ENCODE measurements around the gene TBCD. TPM values are rescaled to one million over a fixed set of nuclear protein-coding genes. Genes with fewer than 3 reads are reported as not detected.
A peak's percentile ranks its signal among the peaks of the same experiment; 100 is the strongest.

Gene TBCD
- total and polyA plus RNA-seq, 12 donors: 25.6 to 240 (median 66.2) TPM

DNA sequence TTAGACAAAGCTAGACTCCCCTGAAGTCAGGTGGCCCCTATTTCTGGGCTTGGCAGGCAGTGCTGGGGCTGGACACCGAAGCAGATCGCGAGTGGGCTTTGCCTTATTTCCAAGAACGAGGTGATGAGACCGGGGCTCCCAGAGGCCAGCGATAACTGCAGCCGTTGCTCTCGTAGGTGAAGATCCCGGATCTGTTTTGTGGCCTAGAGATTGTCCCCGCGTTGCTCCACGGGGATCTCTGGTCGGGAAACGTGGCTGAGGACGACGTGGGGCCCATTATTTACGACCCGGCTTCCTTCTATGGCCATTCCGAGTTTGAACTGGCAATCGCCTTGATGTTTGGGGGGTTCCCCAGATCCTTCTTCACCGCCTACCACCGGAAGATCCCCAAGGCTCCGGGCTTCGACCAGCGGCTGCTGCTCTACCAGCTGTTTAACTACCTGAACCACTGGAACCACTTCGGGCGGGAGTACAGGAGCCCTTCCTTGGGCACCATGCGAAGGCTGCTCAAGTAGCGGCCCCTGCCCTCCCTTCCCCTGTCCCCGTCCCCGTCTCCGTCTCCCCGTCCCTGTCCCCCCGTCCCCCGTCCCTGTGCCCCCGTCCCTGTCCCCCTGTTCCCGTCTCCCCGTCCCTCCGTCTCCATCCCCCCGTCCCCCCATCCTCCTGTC lies 1.5 kb upstream of the TBCD start:
- intact Hi-C loops (cut with DNase I): loop anchor here in 1 of 2 donors (10.0 kb wide), 1 partner anchor 106 kb away; the partner anchor contains the start of gene WDR45B

GRCh38 chr17:82751171-82751570 lies 694 bp upstream of the TBCD start:
- Histone ChIP-seq H3K36me3 (replicated peaks in 1 of 2) (peaks cover 0 to 3% of the 10 kb centered on the region in 2 donors), H3K27me3 (no peaks in the 10 kb centered on the region), H3K27ac (peak overlapping the region in 4 of 5 donors; percentile 61 to 92 (median 81)), H3K9me3 (replicated peaks in 1 of 3) (no peaks in the 10 kb centered on the region), H3K4me1 (replicated peaks in 1 of 2) (peaks cover 8 to 10% of the 10 kb centered on the region in 2 donors), H3K4me3 (peak overlapping the region in 2 of 4 donors; percentile 36 to 92)
- intact Hi-C loops (cut with DNase I): loop anchor here in 1 of 2 donors (10.0 kb wide), 1 partner anchor 106 kb away; the partner anchor contains the start of gene WDR45B
- WGBS, 4 donors: 0 to 1% methylated on average over 54 to 56 of the region's 56 CpGs; no CpG with 5 or more reads in 2 of the 4 donors
- TF ChIP-seq, protein P1, sequence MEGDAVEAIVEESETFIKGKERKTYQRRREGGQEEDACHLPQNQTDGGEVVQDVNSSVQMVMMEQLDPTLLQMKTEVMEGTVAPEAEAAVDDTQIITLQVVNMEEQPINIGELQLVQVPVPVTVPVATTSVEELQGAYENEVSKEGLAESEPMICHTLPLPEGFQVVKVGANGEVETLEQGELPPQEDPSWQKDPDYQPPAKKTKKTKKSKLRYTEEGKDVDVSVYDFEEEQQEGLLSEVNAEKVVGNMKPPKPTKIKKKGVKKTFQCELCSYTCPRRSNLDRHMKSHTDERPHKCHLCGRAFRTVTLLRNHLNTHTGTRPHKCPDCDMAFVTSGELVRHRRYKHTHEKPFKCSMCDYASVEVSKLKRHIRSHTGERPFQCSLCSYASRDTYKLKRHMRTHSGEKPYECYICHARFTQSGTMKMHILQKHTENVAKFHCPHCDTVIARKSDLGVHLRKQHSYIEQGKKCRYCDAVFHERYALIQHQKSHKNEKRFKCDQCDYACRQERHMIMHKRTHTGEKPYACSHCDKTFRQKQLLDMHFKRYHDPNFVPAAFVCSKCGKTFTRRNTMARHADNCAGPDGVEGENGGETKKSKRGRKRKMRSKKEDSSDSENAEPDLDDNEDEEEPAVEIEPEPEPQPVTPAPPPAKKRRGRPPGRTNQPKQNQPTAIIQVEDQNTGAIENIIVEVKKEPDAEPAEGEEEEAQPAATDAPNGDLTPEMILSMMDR (IDR thresholded peaks at IDR 0.05): peak in 1 of 6 experiments; percentile 21
- TF ChIP-seq POLR2A (IDR thresholded peaks at IDR 0.05): peak; percentile 21 to 25
- DNase-seq: peak in 4 of 7 donors; percentile 41 to 67 (median 62)

More for the DNA sequence above, 1.5 kb upstream of the TBCD start:
- 68 to 87% (median 80%) methylated on average over 24 to 40 of the region's 40 CpGs for WGBS, 4 donors
- Histone ChIP-seq H3K9me3 (replicated peaks in 1 of 3) (no peaks in the 10 kb centered on the region), H3K4me3 (no peak overlapping the region), H3K27ac (no peak overlapping the region), H3K4me1 (replicated peaks in 1 of 2) (peaks cover 8 to 10% of the 10 kb centered on the region in 2 donors), H3K27me3 (no peaks in the 10 kb centered on the region), H3K36me3 (replicated peaks in 1 of 2) (peaks cover 0 to 3% of the 10 kb centered on the region in 2 donors)
- no peak for TF ChIP-seq POLR2A (IDR thresholded peaks at IDR 0.05)
- TF ChIP-seq, protein P1 (IDR thresholded peaks at IDR 0.05): no peak
- DNase-seq: no peak

DNA sequence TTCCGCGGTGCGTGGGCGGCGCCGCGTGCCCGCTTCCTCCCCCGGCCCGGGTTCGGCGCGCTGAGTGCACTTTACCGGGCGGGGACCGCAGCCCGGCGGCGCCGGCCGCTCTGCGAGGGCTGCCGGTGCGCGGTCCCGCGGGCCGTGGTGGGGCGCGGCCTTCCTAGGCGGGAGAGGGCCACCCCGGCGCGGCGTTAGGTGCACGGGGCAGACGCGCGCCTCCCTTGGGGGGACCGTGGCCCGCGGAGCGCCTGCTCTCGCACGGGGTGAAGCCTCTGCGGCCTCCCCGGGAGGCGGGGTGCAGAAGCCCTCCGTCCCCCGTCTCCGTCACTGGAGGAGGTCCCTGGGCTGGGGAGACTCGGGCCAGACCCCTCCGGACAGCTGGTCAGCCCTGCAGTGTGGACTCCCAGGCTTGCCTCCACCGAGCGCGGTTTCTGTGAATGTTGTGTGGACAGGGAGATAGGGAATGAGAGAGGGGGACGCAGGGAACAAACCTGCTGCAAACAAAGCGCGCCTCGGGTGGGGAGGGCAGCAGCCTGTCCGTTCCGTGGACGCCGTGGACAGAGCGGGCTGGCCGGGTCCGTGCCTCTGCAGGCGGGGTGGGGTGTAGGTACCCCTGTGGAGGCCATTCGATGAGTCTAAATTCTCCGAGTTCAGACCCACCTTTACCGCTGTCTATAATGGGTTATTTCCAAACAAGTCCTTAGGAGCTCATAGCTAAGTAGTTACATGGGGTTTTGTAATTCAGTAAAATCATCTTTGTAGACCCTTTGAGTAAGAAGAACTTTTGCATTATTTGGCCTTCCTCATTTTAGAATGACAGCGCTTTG lies 721 bp downstream of the TBCD start:
- 1 to 2% (median 2%) methylated on average over 18 to 72 of the region's 72 CpGs for WGBS, 4 donors
- H3K4me1 ChIP-seq (replicated peaks in 1 of 2): peaks cover 8 to 10% of the 10 kb centered on the region in 2 donors
- H3K9me3 ChIP-seq (replicated peaks in 1 of 3): no peaks in the 10 kb centered on the region
- H3K27me3 ChIP-seq: no peaks in the 10 kb centered on the region
- no peak for TF ChIP-seq POLR2A (IDR thresholded peaks at IDR 0.05)
- TF ChIP-seq, protein P1 (IDR thresholded peaks at IDR 0.05): no peak
- peaks cover 0 to 6% of the 10 kb centered on the region in 2 donors for H3K36me3 ChIP-seq (replicated peaks in 1 of 2)
- intact Hi-C loops (cut with DNase I): loop anchor here in 1 of 2 donors (10.0 kb wide), 1 partner anchor 108 kb away; the partner anchor contains the start of gene WDR45B
- peak overlapping the region; percentile 27 to 92 (median 30) for H3K4me3 ChIP-seq
- H3K27ac ChIP-seq: peak overlapping the region in 4 of 5 donors; percentile 56 to 92 (median 83)
- peak in 4 of 7 donors; percentile 32 to 51 (median 46) for DNase-seq

- 51 to 61% (median 55%) methylated on average over 8 of the region's 8 CpGs for WGBS, 4 donors
- intact Hi-C loops (cut with DNase I): loop anchor here in 1 of 2 donors (10.0 kb wide), 1 partner anchor 108 kb away; the partner anchor contains the start of gene WDR45B
These were observed 1.3 kb downstream of the TBCD start for GRCh38 chr17:82753201-82753464.

More at GRCh38 chr17:82753201-82753464, 1.3 kb downstream of the TBCD start:
- no peaks in the 10 kb centered on the region for H3K27me3 ChIP-seq
- peaks cover 8 to 10% of the 10 kb centered on the region in 2 donors for H3K4me1 ChIP-seq (replicated peaks in 1 of 2)
- TF ChIP-seq, protein P1 (IDR thresholded peaks at IDR 0.05): no peak
- TF ChIP-seq POLR2A (IDR thresholded peaks at IDR 0.05): no peak
- H3K9me3 ChIP-seq (replicated peaks in 1 of 3): no peaks in the 10 kb centered on the region
- peaks cover 0 to 6% of the 10 kb centered on the region in 2 donors for H3K36me3 ChIP-seq (replicated peaks in 1 of 2)
- DNase-seq: no peak
- H3K4me3 ChIP-seq: peak overlapping the region in 1 of 4 donors; percentile 92
- no peak overlapping the region for H3K27ac ChIP-seq
